GM19372 (cell line): ENCODE data around the gene ABCA10.
"Not testable (repeated sequence)": the region's sequence is repeated elsewhere in the genome, so short reads cannot be mapped to it uniquely, and the experiment has no call there.

Source experiments
- ATAC-seq: cut with Tn5 transposase; IDR thresholded peaks from one replicate; pipeline ENCODE4 v1.9.1; 2021; ENCODE audit warnings: mild to moderate bottlenecking, low read depth, moderate library complexity; ENCODE audit not compliant: unreplicated experiment

The ABCA10 gene

DNA sequence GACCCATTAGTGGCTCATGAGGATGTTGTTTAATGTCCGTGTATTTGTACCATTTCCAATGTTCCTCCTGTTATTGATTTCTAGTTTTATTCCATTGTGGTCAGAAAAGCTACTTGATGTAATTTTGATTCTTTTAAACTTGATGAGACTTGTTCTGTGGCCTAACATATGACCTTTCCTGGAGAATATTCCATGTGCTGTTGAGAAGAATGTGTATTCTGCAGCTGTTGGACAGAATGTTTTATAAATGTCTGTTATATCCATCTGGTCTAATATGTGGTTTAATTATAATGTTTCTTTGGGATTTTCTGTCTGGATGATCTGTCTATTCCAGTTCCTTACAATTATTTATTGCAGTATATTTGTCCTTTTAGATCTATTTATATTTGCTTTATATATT is 2.9 kb upstream of the ABCA10 start:
- no peak for ATAC-seq

DNA sequence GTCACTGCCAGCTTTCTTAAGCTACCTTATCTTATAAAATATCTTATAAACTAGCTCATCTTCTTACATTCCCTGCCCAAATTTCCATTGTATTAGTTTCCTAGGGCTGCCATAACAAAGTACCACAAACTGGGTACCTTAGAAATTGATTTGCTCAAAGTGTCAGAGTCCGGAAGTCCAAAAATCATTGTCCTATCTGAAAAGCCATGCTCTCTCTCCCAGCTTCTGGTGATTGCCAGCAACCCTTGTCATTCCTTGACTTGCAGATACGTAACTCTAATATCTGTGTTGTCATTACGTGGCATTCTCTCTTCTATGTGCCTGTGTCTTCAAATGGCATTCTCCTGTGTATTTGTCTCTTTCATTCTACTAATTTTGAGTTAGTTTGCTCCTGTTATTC is 2.3 kb upstream of the ABCA10 start:
- no peak for ATAC-seq

DNA sequence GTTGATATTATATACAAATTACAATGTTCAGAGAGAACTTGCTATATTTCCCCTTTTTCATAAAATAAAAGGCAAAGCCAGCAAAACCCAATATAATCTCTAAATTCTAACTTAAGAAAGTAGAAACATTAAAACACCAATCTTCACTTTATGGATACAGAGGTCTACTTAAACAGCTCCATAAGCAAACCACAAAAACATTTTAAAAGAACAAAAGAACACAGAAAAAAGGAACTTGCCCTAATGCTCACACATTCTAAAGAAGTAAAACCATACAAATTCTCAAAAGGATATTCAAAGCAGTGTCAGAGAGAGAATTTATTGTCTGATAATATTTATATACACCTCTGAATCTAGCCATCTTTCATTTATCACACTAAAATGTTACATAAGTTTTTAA is 606 bp downstream of the ABCA10 start:
- no peak for ATAC-seq

DNA sequence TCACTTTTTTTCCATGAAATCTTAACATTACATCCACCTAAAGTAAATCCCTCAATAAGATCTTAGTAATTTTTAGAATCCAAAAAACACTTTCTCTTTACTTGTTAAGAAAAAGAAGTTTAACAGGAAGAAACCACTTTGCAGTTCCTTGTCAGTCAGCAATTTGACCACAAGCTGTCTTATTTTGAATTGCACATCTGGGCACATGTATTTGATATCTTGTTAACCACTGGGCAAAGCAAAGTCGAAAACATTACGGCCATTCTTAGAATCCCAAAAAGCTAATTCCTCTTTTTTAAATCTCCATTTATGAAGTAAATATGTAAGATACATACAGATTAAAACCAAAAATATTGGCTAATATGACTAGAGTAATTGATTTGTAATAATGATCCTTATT is 1.1 kb downstream of the ABCA10 start:
- ATAC-seq, result no peak

DNA sequence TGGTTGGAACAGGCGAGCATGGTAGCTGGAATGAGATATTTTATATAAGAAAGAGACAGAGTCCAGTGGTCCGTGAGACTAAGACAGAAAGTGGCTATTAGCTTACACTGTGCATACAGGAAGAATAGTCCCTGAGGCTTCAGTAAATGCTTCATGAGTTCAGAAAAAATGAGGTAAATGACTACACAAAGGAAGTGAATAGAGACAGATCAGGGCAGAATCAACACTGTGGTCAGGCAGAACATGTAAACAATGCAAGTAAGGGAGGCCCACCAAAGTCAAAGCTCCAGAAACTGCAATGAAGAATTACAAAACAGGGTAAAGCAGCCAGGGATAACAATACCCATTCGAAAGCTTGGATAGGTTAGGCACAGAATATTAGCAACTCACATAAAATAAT is 4.8 kb downstream of the ABCA10 start:
- ATAC-seq, result peak; percentile 93

DNA sequence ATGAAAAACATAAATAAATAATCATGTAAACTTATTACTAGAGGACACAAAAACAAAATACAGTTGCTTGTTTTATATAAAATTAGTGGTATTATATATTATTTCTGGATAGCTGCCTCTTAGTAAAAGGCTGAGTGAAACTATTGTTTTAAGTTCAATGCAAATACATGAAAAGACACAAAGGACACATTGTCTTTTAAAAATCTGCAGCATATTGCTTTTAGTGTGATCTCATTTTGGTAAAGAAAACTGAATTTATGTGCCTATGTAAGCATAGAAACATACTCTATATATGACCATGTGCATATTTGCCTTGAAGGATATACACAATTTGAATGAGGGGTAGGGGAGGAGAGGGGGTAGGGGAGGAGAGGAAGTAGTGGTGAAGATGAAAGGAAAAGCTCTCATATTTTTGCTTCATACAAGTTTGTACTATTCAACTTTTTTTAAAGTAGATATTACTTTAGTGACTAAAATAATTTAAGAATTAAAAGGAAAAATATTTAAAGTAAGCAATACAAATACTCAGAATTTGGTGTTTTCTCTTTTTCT is 5.8 kb downstream of the ABCA10 start:
- ATAC-seq, result no peak

DNA sequence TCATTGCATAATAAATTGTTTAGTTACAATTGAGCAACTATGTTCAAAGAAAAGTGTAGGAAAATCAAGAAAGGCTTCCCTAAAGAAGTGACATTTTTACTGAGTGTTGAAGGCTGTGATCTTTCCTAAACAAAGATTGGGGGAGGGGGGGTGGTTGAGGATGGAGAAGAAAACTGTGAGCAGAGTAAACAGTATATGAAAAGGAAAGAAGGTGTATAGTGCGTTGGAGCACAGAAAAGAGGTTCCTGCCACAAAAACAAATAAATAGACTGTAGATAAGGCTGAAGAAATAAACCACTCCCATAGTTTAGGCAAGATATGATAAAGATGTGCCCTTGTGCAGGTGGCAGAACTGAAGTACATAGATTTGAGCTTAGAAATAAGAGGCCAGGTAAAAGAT is 8.5 kb downstream of the ABCA10 start:
- ATAC-seq, result no peak

DNA sequence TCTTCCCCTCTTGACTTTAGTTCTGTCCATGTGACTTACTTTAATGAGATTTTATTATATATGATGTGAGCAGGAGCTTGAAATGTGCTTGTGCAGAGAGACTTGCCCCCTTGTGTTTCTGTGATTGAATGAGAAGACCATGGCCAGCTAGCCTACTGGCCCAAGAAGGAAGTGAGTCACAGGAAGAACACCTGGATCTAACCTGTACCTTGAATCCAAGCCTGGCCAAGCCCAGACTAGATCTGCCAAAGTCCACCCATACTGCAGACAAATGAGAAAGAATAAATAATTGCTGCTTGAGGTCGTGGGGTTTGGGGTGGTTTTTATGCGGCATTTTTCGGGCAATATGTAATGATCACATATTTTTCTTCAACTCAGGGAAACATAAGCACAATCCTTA is 9.6 kb downstream of the ABCA10 start:
- no peak for ATAC-seq

DNA sequence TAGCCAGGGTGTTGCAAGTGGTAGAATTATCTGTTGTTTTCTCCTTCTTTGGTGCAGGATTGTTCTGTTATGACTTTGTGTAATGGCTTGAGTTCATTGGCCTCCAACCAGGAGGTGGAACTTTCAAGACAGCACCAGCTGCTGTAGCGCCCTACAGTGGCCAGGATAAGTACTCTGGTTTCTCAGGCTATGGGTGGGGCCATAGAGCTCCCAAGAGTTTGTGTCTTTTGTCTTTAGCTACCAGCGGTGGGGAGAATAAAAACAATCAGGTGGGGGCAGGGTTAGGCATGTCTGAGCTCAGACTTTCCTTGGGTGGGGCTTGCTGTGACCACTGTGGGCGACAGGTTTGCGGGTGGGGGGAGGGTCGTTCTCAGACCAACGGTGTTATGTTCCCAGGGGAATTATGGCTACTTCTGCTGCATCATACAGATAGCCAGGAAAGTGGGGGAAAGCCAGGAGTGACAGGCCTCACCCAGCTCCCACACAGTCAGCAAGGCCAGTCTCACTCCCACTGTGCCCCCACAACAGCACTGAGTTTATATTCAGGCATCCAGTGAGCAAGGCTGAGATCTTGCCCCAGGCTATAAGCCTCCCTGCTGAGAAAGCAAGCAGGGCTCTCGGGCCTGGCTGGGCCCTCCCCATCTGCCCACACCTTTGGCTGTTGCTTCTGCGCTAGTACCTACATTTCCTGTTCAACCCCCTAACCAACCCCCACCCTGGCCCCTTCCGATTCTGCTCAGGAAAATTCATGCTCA is 15.4 kb downstream of the ABCA10 start:
- ATAC-seq, result no peak

DNA sequence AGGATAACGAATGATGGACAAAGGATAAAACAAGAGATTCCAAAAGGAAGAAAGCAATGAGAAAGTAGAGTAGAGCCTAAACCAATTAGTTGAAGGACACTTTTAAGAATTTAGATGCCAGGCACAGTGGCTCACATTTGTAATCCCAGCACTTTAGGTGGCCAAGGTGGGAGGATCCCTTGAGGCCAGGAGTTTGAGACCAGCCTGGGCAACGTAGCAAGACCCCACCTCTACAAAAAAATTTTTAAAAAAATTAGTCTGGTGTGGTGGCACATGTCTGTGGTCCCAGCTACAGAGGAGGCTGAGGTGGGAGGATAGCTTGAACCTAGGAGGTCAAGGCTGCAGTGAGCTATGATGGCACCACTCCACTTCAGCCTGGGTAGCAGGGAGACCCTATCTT is 20.0 kb downstream of the ABCA10 start:
- ATAC-seq, result no peak

DNA sequence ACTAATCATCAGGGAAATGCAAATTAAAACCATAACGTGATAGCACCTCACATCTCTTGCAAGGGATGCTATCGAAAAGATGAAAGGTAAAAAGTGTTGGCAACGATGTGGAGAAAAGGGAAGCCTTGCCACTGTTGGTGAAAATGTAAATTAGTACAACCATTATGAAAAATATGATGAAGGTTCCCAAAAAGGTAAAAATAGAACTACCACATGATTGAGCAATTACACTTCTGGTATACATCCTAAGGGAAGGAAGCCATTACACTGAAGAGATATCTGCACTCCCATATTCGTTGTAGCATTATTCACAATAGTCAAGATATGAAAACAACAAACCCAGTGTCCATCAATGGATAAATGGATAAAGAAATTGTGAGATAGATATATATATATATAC is 21.5 kb downstream of the ABCA10 start:
- ATAC-seq, result no peak

DNA sequence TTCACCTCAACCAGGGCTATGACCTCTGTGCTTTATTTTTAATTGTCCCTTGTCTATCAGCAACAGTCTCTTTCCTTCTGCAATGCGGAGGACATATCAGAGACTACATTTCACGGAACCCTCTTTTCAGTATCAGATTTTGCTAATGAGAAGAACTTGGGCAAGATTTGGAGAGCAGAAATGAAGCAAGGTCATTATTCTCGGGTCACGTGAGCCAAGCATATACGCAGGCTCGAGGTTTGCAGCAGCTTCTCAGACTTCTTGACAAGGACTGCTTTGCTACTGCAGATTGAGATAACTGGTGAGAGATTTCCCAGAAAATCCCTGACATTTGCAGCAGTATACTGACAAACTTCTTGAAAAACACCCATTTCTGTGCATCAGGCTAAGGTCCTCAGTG is 30.4 kb downstream of the ABCA10 start:
- no peak for ATAC-seq

DNA sequence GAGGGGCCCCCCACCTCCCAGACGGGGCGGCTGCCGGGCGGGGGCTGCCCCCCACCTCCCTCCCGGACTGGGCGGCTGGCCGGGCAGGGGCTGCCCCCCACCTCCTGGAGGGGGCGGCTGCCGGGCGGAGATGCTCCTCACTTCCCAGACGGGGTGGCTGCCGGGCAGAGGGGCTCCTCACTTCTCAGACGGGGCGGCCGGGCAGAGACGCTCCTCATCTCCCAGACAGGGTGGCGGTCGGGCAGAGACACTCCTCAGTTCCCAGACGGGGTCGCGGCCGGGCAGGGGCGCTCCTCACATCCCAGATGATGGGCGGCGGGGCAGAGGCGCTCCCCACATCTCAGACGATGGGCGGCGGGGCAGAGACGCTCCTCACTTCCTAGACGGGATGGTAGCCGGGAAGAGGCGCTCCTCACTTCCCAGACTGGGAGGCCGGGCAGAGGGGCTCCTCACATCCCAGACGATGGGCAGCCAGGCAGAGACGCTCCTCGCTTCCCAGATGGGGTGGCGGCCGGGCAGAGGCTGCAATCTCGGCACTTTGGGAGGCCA is 32.4 kb downstream of the ABCA10 start:
- not testable (repeated sequence) for ATAC-seq

DNA sequence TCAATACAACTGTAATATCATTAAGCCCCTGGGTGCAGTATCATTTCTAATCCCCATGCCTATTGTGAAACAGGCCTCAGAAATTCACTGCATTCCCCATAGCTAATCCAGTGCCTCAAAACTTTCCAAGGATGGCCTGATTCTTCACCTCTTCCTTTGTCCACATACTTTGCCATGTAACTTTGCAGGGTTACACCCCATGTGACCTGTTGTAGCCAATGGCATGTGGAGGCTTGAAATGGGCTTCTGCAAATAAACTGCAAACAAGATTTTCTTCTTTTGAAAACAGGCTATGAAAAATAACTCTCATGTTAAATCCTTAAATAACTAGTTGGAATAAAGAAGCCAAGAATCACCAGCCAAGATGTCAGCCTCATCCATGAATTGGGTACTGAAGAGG is 35.9 kb downstream of the ABCA10 start:
- no peak for ATAC-seq

DNA sequence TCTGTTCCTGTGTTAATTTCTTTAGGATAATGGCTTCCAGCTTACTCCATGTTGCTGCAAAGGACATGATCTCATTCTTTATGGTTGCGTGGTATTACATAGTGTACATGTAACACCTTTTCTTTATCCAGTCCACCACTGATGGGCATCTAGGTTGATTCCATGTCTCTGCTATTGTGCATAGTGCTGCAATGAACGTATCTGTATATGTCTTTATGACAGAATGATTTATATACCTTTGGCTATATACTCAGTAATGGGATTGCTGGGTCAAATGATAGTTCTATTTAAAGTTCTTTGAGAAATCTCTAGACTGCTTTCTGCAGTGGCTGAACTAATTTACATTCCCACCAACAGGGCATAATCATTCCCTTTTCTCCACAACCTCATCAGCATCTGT is 39.8 kb downstream of the ABCA10 start:
- ATAC-seq, result no peak

DNA sequence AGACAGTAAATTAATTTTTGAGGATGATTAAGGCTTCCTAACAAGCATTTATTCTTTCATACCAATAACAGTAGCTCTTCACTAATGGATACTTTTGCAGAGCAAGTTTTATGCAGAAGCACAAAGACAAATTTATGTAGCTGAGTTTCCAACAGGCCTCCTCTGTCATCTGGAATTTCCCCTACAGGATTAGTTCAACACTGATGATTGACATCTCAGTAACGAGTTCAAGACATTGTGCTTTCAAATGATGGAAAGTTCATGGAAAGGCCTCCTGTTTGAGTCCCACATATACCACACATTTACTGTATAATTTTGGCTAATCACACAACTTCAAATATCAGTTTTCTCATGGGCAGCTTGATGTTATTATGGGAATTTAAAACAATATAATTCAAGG is 40.6 kb downstream of the ABCA10 start:
- ATAC-seq, result no peak

DNA sequence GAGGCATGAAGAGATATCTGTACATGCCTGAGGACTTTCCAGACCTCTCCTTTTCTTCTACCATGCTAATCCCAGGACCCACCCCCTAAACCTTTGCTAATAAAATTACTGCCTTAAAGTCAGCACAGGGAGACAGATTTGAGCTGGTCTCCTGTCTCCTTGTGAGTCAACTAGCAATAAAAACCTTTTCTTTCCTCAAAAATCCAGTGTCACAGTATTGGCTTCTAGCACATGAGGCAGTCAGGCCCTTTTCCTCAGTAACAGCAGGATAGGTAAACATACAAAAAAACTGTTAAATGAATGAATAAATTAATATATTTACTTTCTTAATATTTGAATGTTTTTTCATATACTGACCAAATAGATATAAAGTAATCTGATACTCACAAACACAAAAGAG is 41.3 kb downstream of the ABCA10 start:
- no peak for ATAC-seq

DNA sequence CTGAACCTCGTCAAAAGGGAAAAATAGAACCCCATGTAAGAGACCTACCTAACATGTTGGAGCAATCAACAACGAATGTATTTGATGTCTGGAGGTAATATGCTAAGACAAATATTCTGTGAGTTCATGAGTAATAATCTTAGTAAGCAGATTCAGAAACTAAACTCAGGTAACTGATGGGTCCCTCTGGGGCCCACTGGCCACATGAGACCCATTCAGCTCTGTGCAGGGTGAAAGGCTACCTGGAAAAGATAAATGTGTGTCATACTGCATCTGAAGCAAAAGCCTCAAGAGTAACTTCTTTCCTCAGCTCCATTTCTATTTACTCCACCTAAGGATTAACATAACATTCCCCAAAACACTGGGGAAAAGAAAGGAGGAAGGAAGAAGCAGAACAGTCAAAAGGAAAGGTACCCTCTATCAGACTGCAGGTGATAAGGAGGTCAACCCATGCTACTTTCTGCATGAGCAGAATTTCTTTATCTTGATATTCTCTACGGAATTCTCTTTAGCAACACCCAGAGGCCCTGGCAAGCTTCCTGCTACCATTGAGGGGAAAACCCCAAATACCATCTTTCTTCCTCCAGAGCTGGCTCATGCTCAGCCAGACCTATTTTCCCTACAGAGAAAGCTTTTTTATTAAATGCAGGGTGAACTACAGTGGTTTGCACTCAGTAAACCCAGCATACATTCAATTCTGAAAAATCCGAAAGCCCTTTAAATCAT is 49.2 kb downstream of the ABCA10 start:
- no peak for ATAC-seq

DNA sequence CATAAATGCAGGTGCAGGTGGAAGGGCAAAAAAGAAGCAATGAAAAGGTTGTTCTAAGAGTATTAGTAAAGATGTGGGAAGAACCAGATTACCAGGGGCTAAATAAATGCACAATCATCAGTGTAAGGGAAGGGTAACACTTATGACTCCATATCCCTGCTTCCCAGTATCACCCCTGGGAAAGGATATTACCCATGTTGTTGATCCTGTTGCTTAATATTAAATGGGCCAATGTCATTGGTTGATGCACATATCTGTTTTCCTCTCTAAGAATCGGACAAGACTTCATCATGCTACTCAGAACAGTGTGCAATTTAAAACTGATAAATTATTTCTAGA is 52.2 kb downstream of the ABCA10 start:
- no peak for ATAC-seq

DNA sequence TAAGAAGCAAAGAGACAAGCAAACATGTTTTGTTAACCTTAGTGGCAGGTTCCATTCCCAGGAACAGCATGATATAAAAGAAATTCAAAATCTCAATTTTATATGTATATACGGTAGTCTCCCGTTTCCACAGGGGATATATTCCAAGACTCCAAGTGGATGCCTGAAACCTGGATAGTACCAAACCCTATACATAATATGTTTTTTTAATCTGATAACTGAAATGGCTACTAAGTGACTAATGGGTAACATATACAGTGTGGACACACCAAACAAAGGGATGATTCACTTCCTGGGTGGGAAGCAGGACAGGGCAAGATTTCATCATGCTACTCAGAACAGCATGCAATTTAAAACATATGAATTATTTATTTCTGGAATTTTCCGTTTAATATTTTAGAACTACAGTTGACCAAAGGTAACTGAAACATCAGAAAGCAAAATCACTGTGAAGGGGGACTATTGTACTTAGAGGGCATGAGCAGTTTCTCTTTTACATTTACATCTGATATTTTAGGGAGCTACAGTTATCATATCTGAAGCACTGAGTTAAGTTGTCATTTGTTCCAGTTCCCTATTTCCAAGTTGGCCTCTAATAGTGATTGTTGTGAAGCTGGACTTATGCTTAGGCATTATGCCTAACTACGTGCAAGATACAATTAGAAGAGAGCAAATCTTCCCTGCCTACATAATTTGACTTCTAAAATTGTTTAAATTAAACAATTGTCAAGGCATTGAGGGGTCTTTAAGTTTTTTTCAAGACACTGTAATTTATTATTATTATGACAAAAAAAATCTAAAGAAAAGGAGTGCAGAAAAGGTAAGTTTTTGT is 52.8 kb downstream of the ABCA10 start:
- no peak for ATAC-seq

DNA sequence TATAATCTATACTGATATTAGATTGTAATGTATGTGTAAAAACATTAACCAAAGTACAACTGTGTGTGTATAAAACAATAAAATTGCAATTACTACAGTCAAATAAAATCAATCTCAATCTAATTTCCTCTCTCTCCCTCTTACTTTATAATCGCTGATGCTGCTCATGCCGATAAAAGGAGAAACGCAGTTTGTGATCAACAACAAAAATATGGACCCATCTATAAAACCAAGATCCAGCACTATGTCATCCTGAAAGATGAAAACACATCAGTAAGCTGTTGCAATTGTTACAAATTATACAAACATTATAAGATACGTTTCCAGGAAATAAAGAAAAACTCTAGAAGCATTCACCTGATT is 53.4 kb downstream of the ABCA10 start:
- no peak for ATAC-seq
